Lung (tissue), 12 donors: Measurements from ENCODE around the gene FAM131C. TPM values are rescaled to one million over a fixed set of nuclear protein-coding genes. Genes with fewer than 3 reads are reported as not detected.
A peak's percentile ranks its signal among the peaks of the same experiment; 100 is the strongest.

ENCODE experiments used
- ATAC-seq: fragments of 200-7000 bp; cut with Tn5 transposase; one replicate; pipeline ENCODE4 v1.9.1; 2020; ENCODE audit warnings: moderate number of reproducible peaks; ENCODE audit not compliant: insufficient read depth, low FRiP score
- DNase-seq, 3 donors: peaks; one replicate each; pipeline ENCODE4 v3.0.0-alpha.2; 2013 to 2017
- H3K27ac ChIP-seq, 2 donors: one replicate each; pipeline ENCODE4 v1.5.1; 2013; ENCODE audit warnings: mild to moderate bottlenecking in 2 of 2, moderate library complexity in 2 of 2, control low read depth in 1 of 2, inconsistent platforms in 1 of 2, low read depth in 1 of 2, low read length in 1 of 2
- H3K27me3 ChIP-seq, 3 donors: one replicate each; pipeline ENCODE4 v1.5.1; 2013; ENCODE audit warnings: low read length in 2 of 3; ENCODE audit not compliant: control insufficient read depth in 3 of 3, insufficient read depth in 3 of 3
- H3K36me3 ChIP-seq, 4 donors: one replicate each; pipeline ENCODE4 v1.5.1; 2013; ENCODE audit warnings: low read length in 4 of 4, mild to moderate bottlenecking in 1 of 4, moderate library complexity in 1 of 4; ENCODE audit not compliant: control insufficient read depth in 4 of 4, insufficient read depth in 4 of 4
- H3K4me1 ChIP-seq, 5 donors: one replicate each; pipeline ENCODE4 v1.5.1; 2013; ENCODE audit warnings: low read length in 5 of 5, mild to moderate bottlenecking in 2 of 5, moderate library complexity in 1 of 5; ENCODE audit not compliant: control insufficient read depth in 5 of 5, insufficient read depth in 5 of 5
- H3K4me3 ChIP-seq: one replicate; pipeline ENCODE4 v1.5.1; 2013; ENCODE audit warnings: mild to moderate bottlenecking, control low read depth, moderate library complexity
- H3K9ac ChIP-seq, 2 donors: one replicate each; pipeline ENCODE4 v1.5.1; 2013; ENCODE audit warnings: low read length in 2 of 2, control low read depth in 1 of 2; ENCODE audit not compliant: insufficient read depth in 1 of 2
- H3K9me3 ChIP-seq, 4 donors: one replicate each; pipeline ENCODE4 v1.5.1; 2013; ENCODE audit warnings: low read length in 3 of 4, mild to moderate bottlenecking in 1 of 4, moderate library complexity in 1 of 4; ENCODE audit not compliant: control insufficient read depth in 4 of 4, insufficient read depth in 3 of 4
- WGBS, 2 donors: extraction: QIAGEN DNeasy Blood & Tissue Kit; methylation state at CpG; one replicate each; pipeline ENCODE4 v1.1.7; 2013; 5-methylcytosine and 5-hydroxymethylcytosine counted together
- polyA plus RNA-seq, 2 donors: library from polyadenylated mRNA; stranded (reverse); fragments of 200-250 nt; gene quantifications; one replicate each; pipeline ENCODE4 v1.2.1, GENCODE V29; 2013
- total RNA-seq, 2 donors: library from RNA; depleted of rRNA in 1 of 2; stranded (reverse); fragments of >200 nt in 1 of 2; gene quantifications; one replicate each; pipeline ENCODE4 v1.2.1, GENCODE V29; 2014 to 2021
- TF ChIP-seq, protein P1 (sequence below): IDR thresholded peaks from 2 replicates; pipeline ENCODE4 v1.5.1; 2012; ENCODE audit warnings: mild to moderate bottlenecking; ENCODE audit errors: control extremely low read depth, extremely low read depth
- donor health status: control.
- donor health status: control.
- donor health status: Bipolar disorder and iron deficiency.
- donor health status: healthy.
- donor health status: DM: yes; HTN: yes; CAD: no.

Gene FAM131C
- total and polyA plus RNA-seq, 4 donors: not detected

DNA sequence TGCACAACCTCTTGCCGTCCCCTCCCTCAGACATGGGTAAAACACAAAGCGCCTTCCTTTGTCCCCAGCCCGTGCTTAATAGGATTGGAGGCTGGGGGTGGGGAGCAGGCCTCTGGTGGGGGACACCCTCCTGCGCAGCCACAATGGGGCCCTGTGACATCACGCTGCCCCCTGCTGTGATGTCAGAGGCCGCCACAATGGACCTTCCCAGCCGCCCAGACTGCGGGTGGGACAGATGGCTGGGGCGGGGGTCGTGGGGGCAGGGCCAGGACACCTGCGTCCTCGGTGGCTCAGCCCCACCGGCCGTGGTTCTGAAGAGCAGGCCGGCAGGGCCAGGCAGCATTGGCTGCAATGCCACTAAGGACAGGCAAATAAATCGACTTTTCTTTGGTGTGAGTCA is 42.6 kb upstream of the FAM131C start:
- H3K9me3 ChIP-seq: no peaks in the 10 kb centered on the region
- peak in 1 of 3 donors; percentile 42 for DNase-seq
- 82 to 87% methylated on average over 16 of the region's 16 CpGs for WGBS, 2 donors

DNA sequence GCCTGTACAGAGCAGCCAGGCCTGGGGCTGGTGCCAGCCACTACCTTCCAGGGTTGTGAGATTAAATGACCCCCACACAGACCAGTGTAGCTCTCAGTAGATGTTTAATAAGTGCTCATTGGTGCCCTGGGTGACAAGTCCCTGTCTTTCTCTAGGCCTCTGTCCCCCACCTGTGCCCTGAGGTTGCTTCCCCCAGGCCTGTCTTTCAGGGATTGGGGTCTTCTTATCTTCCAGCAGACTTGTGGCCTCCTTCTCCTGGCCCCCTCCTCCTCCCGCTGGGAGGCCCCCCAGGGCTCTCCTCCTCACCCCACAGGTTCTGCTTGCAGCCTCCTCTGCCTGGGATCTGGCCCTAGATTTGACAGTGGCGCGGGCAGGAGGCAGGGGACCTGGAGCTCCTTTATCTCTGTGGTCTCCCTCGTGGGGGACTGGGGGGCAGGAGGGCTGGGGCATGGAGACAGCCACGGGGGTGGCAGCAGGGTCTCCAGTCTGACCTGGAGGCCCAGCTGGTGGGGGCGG is 42.1 kb upstream of the FAM131C start:
- Histone ChIP-seq H3K9me3 (no peaks in the 10 kb centered on the region), H3K27me3 (no peaks in the 10 kb centered on the region), H3K36me3 (no peaks in the 10 kb centered on the region), H3K9ac (no peak overlapping the region), H3K27ac (no peak overlapping the region), H3K4me3 (no peak overlapping the region), H3K4me1 (peaks cover 0 to 17% (median under 1%) of the 10 kb centered on the region in 5 donors)
- WGBS, 2 donors: 74 to 80% methylated on average over 6 of the region's 6 CpGs
- ATAC-seq (no peak), DNase-seq (no peak)
- TF ChIP-seq, protein P1, sequence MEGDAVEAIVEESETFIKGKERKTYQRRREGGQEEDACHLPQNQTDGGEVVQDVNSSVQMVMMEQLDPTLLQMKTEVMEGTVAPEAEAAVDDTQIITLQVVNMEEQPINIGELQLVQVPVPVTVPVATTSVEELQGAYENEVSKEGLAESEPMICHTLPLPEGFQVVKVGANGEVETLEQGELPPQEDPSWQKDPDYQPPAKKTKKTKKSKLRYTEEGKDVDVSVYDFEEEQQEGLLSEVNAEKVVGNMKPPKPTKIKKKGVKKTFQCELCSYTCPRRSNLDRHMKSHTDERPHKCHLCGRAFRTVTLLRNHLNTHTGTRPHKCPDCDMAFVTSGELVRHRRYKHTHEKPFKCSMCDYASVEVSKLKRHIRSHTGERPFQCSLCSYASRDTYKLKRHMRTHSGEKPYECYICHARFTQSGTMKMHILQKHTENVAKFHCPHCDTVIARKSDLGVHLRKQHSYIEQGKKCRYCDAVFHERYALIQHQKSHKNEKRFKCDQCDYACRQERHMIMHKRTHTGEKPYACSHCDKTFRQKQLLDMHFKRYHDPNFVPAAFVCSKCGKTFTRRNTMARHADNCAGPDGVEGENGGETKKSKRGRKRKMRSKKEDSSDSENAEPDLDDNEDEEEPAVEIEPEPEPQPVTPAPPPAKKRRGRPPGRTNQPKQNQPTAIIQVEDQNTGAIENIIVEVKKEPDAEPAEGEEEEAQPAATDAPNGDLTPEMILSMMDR: no peak

More for the DNA sequence above, 42.6 kb upstream of the FAM131C start:
- no peaks in the 10 kb centered on the region for H3K27me3 ChIP-seq
- peaks cover 0 to 17% (median 3%) of the 10 kb centered on the region in 5 donors for H3K4me1 ChIP-seq
- H3K9ac ChIP-seq: no peak overlapping the region
- H3K36me3 ChIP-seq: no peaks in the 10 kb centered on the region
- ATAC-seq: no peak
- TF ChIP-seq, protein P1: no peak
- H3K27ac ChIP-seq: no peak overlapping the region
- no peak overlapping the region for H3K4me3 ChIP-seq

- H3K27ac ChIP-seq: no peak overlapping the region
- ATAC-seq: no peak
- peaks cover 0 to 17% (median 0%) of the 10 kb centered on the region in 5 donors for H3K4me1 ChIP-seq
- H3K4me3 ChIP-seq: no peak overlapping the region
- TF ChIP-seq, protein P1: no peak
- H3K9me3 ChIP-seq: no peaks in the 10 kb centered on the region
- DNase-seq: no peak
- no peak overlapping the region for H3K9ac ChIP-seq
- H3K27me3 ChIP-seq: no peaks in the 10 kb centered on the region
- 91 to 92% methylated on average over 22 to 23 of the region's 23 CpGs for WGBS, 2 donors
- no peaks in the 10 kb centered on the region for H3K36me3 ChIP-seq
Observed at GRCh38 chr1:16114527-16115467, 41.3 kb upstream of the FAM131C start.
